GM23248 (cell line): ENCODE measurements around the gene FOXO1.

Experiments used
- EZH2 ChIP-seq: fragments of 200-600 bp; sonication (generic); IDR thresholded peaks from 2 replicates; pipeline ENCODE4 v1.6.1; 2018; ENCODE audit warnings: antibody characterized with exemption, mild to moderate bottlenecking; ENCODE audit not compliant: insufficient read depth, poor library complexity, severe bottlenecking
- EZH2phosphoT487 ChIP-seq: fragments of 200-600 bp; sonication (generic); IDR thresholded peaks from 2 replicates; pipeline ENCODE4 v1.6.1; 2018; ENCODE audit warnings: antibody characterized with exemption, moderate library complexity, mild to moderate bottlenecking, low read depth; ENCODE audit not compliant: insufficient read depth

DNA sequence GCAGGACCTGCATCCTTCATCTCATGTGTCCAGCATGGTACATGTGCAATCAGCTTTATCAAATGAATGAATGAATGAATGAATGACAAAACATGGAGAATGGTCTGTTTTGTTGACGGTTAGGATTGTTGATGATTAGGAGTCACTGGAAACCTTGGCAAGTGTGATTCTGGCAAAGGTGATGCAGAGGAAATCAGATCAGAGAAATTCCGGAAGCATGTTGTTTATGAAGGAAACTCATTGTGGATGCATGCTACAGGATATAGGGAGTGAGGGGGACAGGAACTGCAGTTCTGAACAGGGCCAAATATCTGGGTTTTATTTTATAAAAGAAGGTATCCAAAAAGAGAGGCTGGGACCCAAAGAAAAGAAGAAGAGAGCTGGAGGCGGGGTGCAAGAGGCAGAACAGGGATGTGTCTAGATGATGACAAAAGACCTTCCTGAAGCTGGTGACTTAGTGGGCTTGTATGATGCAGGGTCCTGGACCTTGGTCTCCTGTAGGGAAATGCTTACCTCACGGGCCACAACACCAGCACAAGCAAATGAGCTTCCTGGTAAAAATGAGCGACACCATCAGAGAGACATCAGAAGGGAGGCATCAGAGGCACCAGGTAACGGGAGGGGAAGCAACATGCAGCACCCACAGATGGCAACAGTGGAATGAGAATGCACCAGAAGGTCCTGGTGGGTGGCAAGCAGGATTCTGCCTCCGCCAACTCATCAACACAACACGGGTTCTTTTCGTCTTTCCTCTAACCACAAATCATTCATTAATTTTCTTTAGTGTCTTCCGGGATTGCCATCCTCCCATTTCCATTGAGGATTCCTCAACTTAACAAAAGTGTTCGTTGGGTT, 159.6 kb downstream of the FOXO1 start:
- no peak for TF ChIP-seq EZH2phosphoT487
- TF ChIP-seq EZH2, result no peak
